CD14-positive monocyte (primary cell): ENCODE measurements around the gene ACTA2. TPM values are rescaled to one million over a fixed set of nuclear protein-coding genes. Genes with fewer than 3 reads are reported as not detected.

Source experiments
- DNase-seq, 3 donors: peaks; one replicate each; pipeline ENCODE4 v3.0.0-alpha.2; 2011 to 2022
- H2AFZ ChIP-seq: 2 replicates; pipeline ENCODE4 v1.6.0; 2012; ENCODE audit warnings: mild to moderate bottlenecking, low read depth, low read length, inconsistent platforms; ENCODE audit not compliant: insufficient read depth, poor library complexity, severe bottlenecking
- H3K27ac ChIP-seq, 2 donors: 1 replicate in 1 of 2; 2 replicates in 1 of 2; pipeline ENCODE4 v1.5.1; 2012 to 2013; ENCODE audit warnings: low read length in 2 of 2, control low read depth in 1 of 2, inconsistent platforms in 1 of 2, low read depth in 1 of 2, mild to moderate bottlenecking in 1 of 2
- H3K27me3 ChIP-seq, 2 donors: one replicate each; pipeline versions ENCODE4 v1.6.0 to v1.6.1; 2011 to 2013; ENCODE audit warnings: low read length in 2 of 2; ENCODE audit not compliant: control insufficient read depth in 2 of 2, insufficient read depth in 2 of 2
- H3K36me3 ChIP-seq, 2 donors: replicated peaks in 1 of 2; 1 replicate in 1 of 2; 2 replicates in 1 of 2; pipeline versions ENCODE4 v1.5.1 to v1.6.1; 2012 to 2013; ENCODE audit warnings: low read length in 2 of 2, control low read depth in 1 of 2, inconsistent platforms in 1 of 2, mild to moderate bottlenecking in 1 of 2; ENCODE audit not compliant: insufficient read depth in 2 of 2, control insufficient read depth in 1 of 2
- H3K4me1 ChIP-seq, 2 donors: 1 replicate in 1 of 2; 2 replicates in 1 of 2; pipeline versions ENCODE4 v1.5.1 to v1.6.1; 2012 to 2013; ENCODE audit warnings: low read length in 2 of 2, control low read depth in 1 of 2, inconsistent platforms in 1 of 2, mild to moderate bottlenecking in 1 of 2, moderate library complexity in 1 of 2; ENCODE audit not compliant: insufficient read depth in 2 of 2, control insufficient read depth in 1 of 2
- H3K4me2 ChIP-seq: replicated peaks from 2 replicates; pipeline ENCODE3; 2012; ENCODE audit warnings: low read length, moderate library complexity, mild to moderate bottlenecking; ENCODE audit not compliant: poor library complexity, severe bottlenecking; ENCODE audit errors: extremely low read depth
- H3K4me3 ChIP-seq, 3 experiments: fragments of 200-600 bp in 1 of 3; sonication (generic) in 1 of 3; replicated peaks in 1 of 3; 1 replicate in 2 of 3; 2 replicates in 1 of 3; pipeline ENCODE4 v1.5.1; 2011 to 2013; ENCODE audit warnings: low read length in 3 of 3, mild to moderate bottlenecking in 3 of 3, control low read depth in 2 of 3, low read depth in 2 of 3, inconsistent platforms in 1 of 3, moderate library complexity in 1 of 3
- H3K79me2 ChIP-seq: 2 replicates; pipeline ENCODE4 v1.6.0; 2012; ENCODE audit warnings: mild to moderate bottlenecking, control low read depth, inconsistent platforms, low read length, moderate library complexity; ENCODE audit not compliant: insufficient read depth
- H3K9ac ChIP-seq: 2 replicates; pipeline ENCODE4 v1.6.0; 2017; ENCODE audit warnings: low read length, mild to moderate bottlenecking; ENCODE audit not compliant: insufficient read depth, poor library complexity, severe bottlenecking
- H3K9me3 ChIP-seq, 2 donors: replicated peaks in 1 of 2; 1 replicate in 1 of 2; 2 replicates in 1 of 2; pipeline versions ENCODE4 v1.5.1 to v1.6.1; 2012 to 2013; ENCODE audit warnings: low read length in 2 of 2, control low read depth in 1 of 2; ENCODE audit not compliant: control insufficient read depth in 1 of 2, insufficient read depth in 1 of 2
- H4K20me1 ChIP-seq: 2 replicates; pipeline ENCODE4 v1.6.0; 2012; ENCODE audit warnings: mild to moderate bottlenecking, low read length, control low read depth, moderate library complexity; ENCODE audit not compliant: insufficient read depth
- H3K27ac Mint-ChIP-seq, 7 donors: one replicate each; pipeline ENCODE4 v1.8.0; 2020; ENCODE audit warnings: mild to moderate bottlenecking in 7 of 7, mixed read lengths in 7 of 7, moderate library complexity in 6 of 7, inconsistent platforms in 2 of 7
- H3K27me3 Mint-ChIP-seq, 3 donors: one replicate each; pipeline ENCODE4 v1.8.0; 2021 to 2022; ENCODE audit warnings: low read depth in 3 of 3, mild to moderate bottlenecking in 3 of 3, mixed read lengths in 3 of 3, moderate library complexity in 3 of 3, inconsistent platforms in 1 of 3
- H3K36me3 Mint-ChIP-seq, 2 donors: one replicate each; pipeline ENCODE4 v1.8.0; 2020; ENCODE audit warnings: mixed read lengths in 2 of 2, inconsistent platforms in 1 of 2, mild to moderate bottlenecking in 1 of 2
- H3K4me1 Mint-ChIP-seq: one replicate; pipeline ENCODE4 v1.8.0; 2020; ENCODE audit warnings: mild to moderate bottlenecking, mixed read lengths
- H3K4me3 Mint-ChIP-seq, 2 donors: one replicate each; pipeline ENCODE4 v1.8.0; 2020; ENCODE audit warnings: mild to moderate bottlenecking in 2 of 2, mixed read lengths in 2 of 2, moderate library complexity in 1 of 2
- H3K9me3 Mint-ChIP-seq, 7 donors: one replicate each; pipeline ENCODE4 v1.8.0; 2020 to 2022; ENCODE audit warnings: mixed read lengths in 7 of 7, mild to moderate bottlenecking in 6 of 7, moderate library complexity in 6 of 7, inconsistent platforms in 2 of 7
- WGBS: methylation state at CpG from one replicate; pipeline ENCODE4 v1.1.5; 2013; ENCODE audit warnings: missing lambda C conversion rate; ENCODE audit not compliant: insufficient coverage; 5-methylcytosine and 5-hydroxymethylcytosine counted together
- intact Hi-C, 2 donors: fragments of 100-400 bp; cut with micrococcal nuclease; formaldehyde crosslinking; loops; one replicate each; pipeline versions ENCODE4 v1.15.0 to v1.15.1; 2023
- polyA plus RNA-seq, 3 donors: library from polyadenylated mRNA; depleted of rRNA in 1 of 3; unstranded in 2 of 3; stranded (reverse) in 1 of 3; fragments of 300-500 nt in 2 of 3; fragments of >200 nt in 1 of 3; fragmentation: Illumina TruSeq in 2 of 3; gene quantifications; 1 replicate in 2 of 3; 2 replicates in 1 of 3; pipeline ENCODE4 v1.2.3, GENCODE V29; 2012 to 2021
- TF ChIP-seq, protein P1 (sequence below): fragments of 200-600 bp; IDR thresholded peaks from one replicate; pipeline ENCODE4 v1.8.0; 2022; ENCODE audit warnings: antibody characterized with exemption, mild to moderate bottlenecking

ACTA2 gene
- polyA plus RNA-seq, 3 donors = 4.4 to 12.3 (median 6.8) TPM

DNA sequence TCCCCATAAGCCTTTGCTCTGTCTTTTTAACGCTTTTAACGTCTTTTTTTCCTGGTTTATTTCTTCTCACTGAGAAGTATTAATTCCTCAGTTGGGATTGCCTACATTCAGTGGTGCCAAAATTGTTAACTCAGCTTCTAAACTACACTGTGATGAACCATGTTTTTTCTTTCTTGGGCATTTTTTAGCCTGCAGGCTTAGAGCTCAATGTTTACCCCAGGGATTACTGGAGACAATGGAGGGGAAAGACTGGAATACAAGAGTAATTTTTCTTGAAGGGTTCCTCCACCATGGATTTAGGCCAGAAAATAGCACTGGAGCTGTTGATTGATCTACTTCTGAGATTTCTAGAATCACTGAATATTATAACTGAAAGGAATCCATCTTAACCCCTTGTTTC is 52.7 kb downstream of the ACTA2 start:
- H3K36me3 ChIP-seq = peaks cover 0 to 10% of the 10 kb centered on the region in 2 donors
- no peaks in the 10 kb centered on the region for H3K27me3 ChIP-seq
- H3K9me3 Mint-ChIP-seq = peaks cover 0 to 2% (median 0%) of the 10 kb centered on the region in 7 donors
- no peak overlapping the region for H3K9ac ChIP-seq
- TF ChIP-seq, protein P1, sequence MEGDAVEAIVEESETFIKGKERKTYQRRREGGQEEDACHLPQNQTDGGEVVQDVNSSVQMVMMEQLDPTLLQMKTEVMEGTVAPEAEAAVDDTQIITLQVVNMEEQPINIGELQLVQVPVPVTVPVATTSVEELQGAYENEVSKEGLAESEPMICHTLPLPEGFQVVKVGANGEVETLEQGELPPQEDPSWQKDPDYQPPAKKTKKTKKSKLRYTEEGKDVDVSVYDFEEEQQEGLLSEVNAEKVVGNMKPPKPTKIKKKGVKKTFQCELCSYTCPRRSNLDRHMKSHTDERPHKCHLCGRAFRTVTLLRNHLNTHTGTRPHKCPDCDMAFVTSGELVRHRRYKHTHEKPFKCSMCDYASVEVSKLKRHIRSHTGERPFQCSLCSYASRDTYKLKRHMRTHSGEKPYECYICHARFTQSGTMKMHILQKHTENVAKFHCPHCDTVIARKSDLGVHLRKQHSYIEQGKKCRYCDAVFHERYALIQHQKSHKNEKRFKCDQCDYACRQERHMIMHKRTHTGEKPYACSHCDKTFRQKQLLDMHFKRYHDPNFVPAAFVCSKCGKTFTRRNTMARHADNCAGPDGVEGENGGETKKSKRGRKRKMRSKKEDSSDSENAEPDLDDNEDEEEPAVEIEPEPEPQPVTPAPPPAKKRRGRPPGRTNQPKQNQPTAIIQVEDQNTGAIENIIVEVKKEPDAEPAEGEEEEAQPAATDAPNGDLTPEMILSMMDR = no peak
- H3K27ac Mint-ChIP-seq = no peak overlapping the region
- no peak overlapping the region for H3K4me2 ChIP-seq
- intact Hi-C loops = no loop called here
- H3K4me3 Mint-ChIP-seq = no peak overlapping the region
- H3K36me3 Mint-ChIP-seq = peaks cover 8 to 11% of the 10 kb centered on the region in 2 donors
- H3K9me3 ChIP-seq = no peaks in the 10 kb centered on the region
- no peak overlapping the region for H3K27ac ChIP-seq
- H3K4me3 ChIP-seq = no peak overlapping the region
- H3K4me1 ChIP-seq = peaks cover 23 to 27% of the 10 kb centered on the region in 2 donors
- no peak for DNase-seq
- H3K27me3 Mint-ChIP-seq = peaks cover 0 to 2% (median 0%) of the 10 kb centered on the region in 3 donors
- 95% methylated on average over 2 of the region's 2 CpGs for WGBS
- no peaks in the 10 kb centered on the region for H3K79me2 ChIP-seq
- H4K20me1 ChIP-seq = no peaks in the 10 kb centered on the region
- peaks cover 30% of the 10 kb centered on the region for H3K4me1 Mint-ChIP-seq
- no peak overlapping the region for H2AFZ ChIP-seq

DNA sequence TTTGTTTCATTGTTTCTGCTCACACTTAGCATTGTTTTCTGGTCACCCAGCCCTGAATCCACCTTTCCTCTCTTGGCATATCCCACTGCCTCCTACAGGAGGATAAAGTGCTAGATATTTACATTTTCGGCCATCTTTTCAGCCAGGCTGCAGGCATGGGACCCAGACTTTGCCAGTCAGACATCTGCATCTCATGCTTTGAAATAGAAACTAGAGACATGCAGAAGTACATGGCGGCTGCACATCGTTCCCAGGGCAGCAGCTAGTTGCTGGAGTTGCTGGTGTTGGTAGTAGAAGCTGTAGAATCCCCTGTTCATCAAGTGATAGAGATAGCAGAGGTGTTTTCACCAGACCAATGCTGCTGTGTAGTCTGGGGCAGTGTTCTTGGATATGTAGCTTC is 53.8 kb downstream of the ACTA2 start:
- Histone ChIP-seq H3K79me2 (no peaks in the 10 kb centered on the region), H3K9me3 (no peaks in the 10 kb centered on the region), H2AFZ (no peak overlapping the region), H3K4me1 (peaks cover 23 to 27% of the 10 kb centered on the region in 2 donors), H3K36me3 (peaks cover 0 to 2% of the 10 kb centered on the region in 2 donors), H3K27ac (no peak overlapping the region), H3K4me3 (no peak overlapping the region), H3K9ac (no peak overlapping the region), H4K20me1 (no peaks in the 10 kb centered on the region), H3K27me3 (no peaks in the 10 kb centered on the region), H3K4me2 (no peak overlapping the region)
- peaks cover 0 to 2% (median 0%) of the 10 kb centered on the region in 3 donors for H3K27me3 Mint-ChIP-seq
- intact Hi-C loops = no loop called here
- no peak overlapping the region for H3K4me3 Mint-ChIP-seq
- no peak for DNase-seq
- H3K4me1 Mint-ChIP-seq = peaks cover 30% of the 10 kb centered on the region
- peaks cover 8% of the 10 kb centered on the region in 2 donors for H3K36me3 Mint-ChIP-seq
- no peak overlapping the region for H3K27ac Mint-ChIP-seq
- WGBS = 100% methylated on average over 2 of the region's 3 CpGs
- H3K9me3 Mint-ChIP-seq = peaks cover 0 to 2% (median 0%) of the 10 kb centered on the region in 7 donors
- TF ChIP-seq, protein P1 = no peak
